OCI-LY3 (cell line): ENCODE results near the gene P4HB.

Experiments
- H2AFZ ChIP-seq: fragments of 200-600, 300-600 bp; shearing (Covaris generic); 2 replicates; pipeline ENCODE4 v1.6.0; 2014; ENCODE audit warnings: antibody characterized with exemption, low read depth, low read length
- H3K27ac ChIP-seq: fragments of 200-600, 300-600 bp; sonication (generic); 2 replicates; pipeline ENCODE4 v1.5.1; 2014; ENCODE audit warnings: mild to moderate bottlenecking, low read length, moderate library complexity, mixed read lengths
- H3K27me3 ChIP-seq: fragments of 200-600, 300-600 bp; sonication (generic); 2 replicates; pipeline ENCODE4 v1.6.1; 2014; ENCODE audit warnings: low read depth, low read length, mixed read lengths
- H3K36me3 ChIP-seq: fragments of 200-600, 300-600 bp; sonication (generic); replicated peaks from 2 replicates; pipeline ENCODE3; 2014; ENCODE audit warnings: low read depth, low read length, mixed read lengths
- H3K4me1 ChIP-seq: fragments of 300-600, 200-600 bp; sonication (generic); 2 replicates; pipeline ENCODE4 v1.6.1; 2014; ENCODE audit warnings: low read length, mixed read lengths
- H3K4me2 ChIP-seq: fragments of 200-600, 300-600 bp; sonication (generic); 2 replicates; pipeline ENCODE4 v1.6.1; 2014; ENCODE audit warnings: low read length, mixed read lengths
- H3K4me3 ChIP-seq: fragments of 300-600, 200-600 bp; sonication (generic); 2 replicates; pipeline ENCODE4 v1.5.1; 2014; ENCODE audit warnings: antibody characterized with exemption, mild to moderate bottlenecking, low read length, moderate library complexity
- H3K79me2 ChIP-seq: fragments of 300-600, 200-600 bp; shearing (Covaris generic); 2 replicates; pipeline ENCODE4 v1.6.1; 2014; ENCODE audit warnings: mild to moderate bottlenecking, low read length, mixed read lengths
- H3K9ac ChIP-seq: fragments of 300-600, 200-600 bp; shearing (Covaris generic); 2 replicates; pipeline ENCODE4 v1.6.0; 2014; ENCODE audit warnings: mild to moderate bottlenecking, low read length, moderate library complexity
- H3K9me3 ChIP-seq: fragments of 200-600, 300-600 bp; shearing (Covaris generic); 2 replicates; pipeline ENCODE4 v1.6.1; 2014; ENCODE audit warnings: low read length, mixed read lengths; ENCODE audit not compliant: insufficient read depth
- H4K20me1 ChIP-seq: fragments of 200-600, 300-600 bp; sonication (generic); 2 replicates; pipeline ENCODE4 v1.6.1; 2016; ENCODE audit warnings: low read length, mixed read lengths; ENCODE audit not compliant: insufficient read depth
- EZH2phosphoT487 ChIP-seq: fragments of 200-600 bp; shearing (Covaris generic); IDR thresholded peaks from 2 replicates; pipeline ENCODE4 v1.6.1; 2018; ENCODE audit warnings: antibody characterized with exemption, mixed run types, low read depth
- TF ChIP-seq, protein P1 (sequence below): fragments of 200-600, 300-600 bp; sonication (generic); IDR thresholded peaks from 2 replicates; pipeline ENCODE4 v1.5.1; 2014; ENCODE audit warnings: antibody characterized with exemption, low read length, low read depth

P4HB gene

DNA sequence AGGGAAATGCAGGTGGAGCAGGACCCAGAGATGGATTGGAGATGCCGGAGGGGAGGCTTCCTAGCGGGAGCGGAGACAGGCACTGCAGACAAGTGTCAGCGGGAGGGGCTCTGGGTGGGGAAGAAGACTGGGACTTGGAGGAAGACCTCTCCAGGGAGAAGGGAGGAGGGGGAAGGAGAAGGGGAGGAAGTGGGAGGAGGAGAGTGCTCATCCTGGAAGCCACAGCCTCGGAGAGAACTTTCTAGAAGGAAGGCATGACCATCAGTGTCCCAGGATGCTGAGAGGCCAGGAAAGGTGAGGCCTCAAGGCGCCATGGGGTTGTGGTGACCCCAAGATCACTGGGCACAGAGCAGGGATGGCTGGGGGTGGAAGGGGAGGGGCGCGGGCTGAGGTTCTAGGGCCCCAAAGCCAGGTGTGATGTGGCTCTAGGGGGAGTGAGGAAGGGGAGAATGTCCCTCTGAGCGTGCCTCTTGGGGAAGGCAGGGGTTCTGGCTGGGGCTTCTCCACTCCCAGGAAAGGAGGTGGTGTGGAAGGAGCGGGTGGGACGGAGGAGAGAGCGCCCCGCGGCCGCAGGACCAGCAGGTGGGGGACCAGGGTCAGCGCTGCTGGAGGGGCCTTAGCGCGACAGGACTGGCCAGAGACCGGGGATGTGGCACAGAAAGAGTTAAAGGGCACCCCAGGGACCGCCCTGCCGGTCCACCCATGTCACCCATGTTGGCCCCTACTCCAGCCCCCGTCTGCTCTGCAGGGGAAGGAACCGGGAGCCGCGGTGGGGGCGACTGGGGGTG lies 57.3 kb downstream of the P4HB start:
- peaks cover 4% of the 10 kb centered on the region; the same call in 1 of the 2 replicates for H3K27me3 ChIP-seq
- H3K27ac ChIP-seq, result no peak overlapping the region
- H3K4me2 ChIP-seq, result no peak overlapping the region
- no peaks in the 10 kb centered on the region for H3K9me3 ChIP-seq
- no peaks in the 10 kb centered on the region for H3K4me1 ChIP-seq
- no peak overlapping the region for H3K9ac ChIP-seq
- no peak overlapping the region for H2AFZ ChIP-seq
- no peaks in the 10 kb centered on the region for H3K79me2 ChIP-seq
- no peaks in the 10 kb centered on the region for H3K36me3 ChIP-seq
- no peak overlapping the region for H3K4me3 ChIP-seq
- TF ChIP-seq, protein P1, sequence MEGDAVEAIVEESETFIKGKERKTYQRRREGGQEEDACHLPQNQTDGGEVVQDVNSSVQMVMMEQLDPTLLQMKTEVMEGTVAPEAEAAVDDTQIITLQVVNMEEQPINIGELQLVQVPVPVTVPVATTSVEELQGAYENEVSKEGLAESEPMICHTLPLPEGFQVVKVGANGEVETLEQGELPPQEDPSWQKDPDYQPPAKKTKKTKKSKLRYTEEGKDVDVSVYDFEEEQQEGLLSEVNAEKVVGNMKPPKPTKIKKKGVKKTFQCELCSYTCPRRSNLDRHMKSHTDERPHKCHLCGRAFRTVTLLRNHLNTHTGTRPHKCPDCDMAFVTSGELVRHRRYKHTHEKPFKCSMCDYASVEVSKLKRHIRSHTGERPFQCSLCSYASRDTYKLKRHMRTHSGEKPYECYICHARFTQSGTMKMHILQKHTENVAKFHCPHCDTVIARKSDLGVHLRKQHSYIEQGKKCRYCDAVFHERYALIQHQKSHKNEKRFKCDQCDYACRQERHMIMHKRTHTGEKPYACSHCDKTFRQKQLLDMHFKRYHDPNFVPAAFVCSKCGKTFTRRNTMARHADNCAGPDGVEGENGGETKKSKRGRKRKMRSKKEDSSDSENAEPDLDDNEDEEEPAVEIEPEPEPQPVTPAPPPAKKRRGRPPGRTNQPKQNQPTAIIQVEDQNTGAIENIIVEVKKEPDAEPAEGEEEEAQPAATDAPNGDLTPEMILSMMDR, result no peak
- no peak for TF ChIP-seq EZH2phosphoT487
- no peaks in the 10 kb centered on the region for H4K20me1 ChIP-seq

DNA sequence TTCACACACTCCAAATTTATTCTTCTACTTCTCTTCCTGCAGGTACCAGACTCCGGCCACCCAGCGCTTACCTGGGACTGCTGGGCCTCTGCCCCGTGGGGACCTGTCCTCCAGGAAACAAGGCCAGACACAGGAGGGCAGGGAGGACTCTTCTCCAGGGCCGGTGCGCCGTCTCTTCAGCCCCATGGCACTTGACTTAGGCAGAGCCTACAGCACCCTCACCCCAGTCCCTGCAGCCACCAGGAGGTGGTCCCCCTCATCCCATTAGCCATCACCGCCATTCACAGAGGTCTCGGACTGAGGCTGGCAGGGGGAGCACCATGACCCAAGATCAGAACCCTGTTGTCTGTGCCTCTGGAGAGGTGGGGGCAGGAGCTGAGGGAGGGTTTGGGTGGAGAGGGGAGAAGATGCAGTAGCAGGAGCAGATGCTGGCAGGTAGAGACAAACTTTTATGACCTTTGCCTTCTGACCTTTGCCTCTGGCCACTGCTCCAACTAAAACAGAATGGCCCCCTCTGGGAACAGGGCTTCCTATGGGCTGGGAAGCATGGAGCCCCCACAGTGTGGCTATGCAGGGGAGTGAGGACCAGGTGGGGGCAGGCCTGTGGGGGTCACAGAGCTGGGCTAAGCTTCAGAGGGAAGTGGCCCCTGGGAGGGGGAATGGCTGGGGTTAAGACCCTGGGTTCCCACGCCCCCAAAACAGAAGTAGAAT lies 58.1 kb downstream of the P4HB start:
- Histone ChIP-seq H3K79me2 (no peaks in the 10 kb centered on the region), H3K27ac (no peak overlapping the region), H3K9me3 (no peaks in the 10 kb centered on the region), H3K27me3 (no peaks in the 10 kb centered on the region), H2AFZ (no peak overlapping the region), H3K36me3 (no peaks in the 10 kb centered on the region), H3K4me1 (no peaks in the 10 kb centered on the region), H3K9ac (no peak overlapping the region), H4K20me1 (no peaks in the 10 kb centered on the region), H3K4me3 (no peak overlapping the region), H3K4me2 (no peak overlapping the region)
- no peak for TF ChIP-seq EZH2phosphoT487
- TF ChIP-seq, protein P1, result no peak

DNA sequence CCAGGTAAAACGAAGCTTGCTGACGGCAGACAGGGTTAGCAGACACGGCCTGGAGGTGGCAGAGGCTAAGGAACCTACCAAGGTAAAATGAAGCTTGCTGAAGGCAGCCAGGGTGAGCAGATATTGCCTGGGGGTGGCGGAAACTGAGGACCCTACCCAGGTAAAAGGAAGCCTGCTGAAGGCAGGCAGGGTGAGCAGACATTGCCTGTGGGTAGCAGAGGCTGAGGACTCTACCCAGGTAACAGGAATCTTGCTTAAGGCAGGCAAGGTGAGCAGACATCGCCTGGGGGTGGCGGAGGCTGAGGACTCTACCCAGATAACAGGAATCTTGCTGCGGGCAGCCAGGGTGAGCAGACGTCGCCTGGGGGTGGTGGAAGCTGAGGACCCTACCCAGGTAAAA lies 59.0 kb downstream of the P4HB start:
- H3K9me3 ChIP-seq, result no peaks in the 10 kb centered on the region
- H2AFZ ChIP-seq, result no peak overlapping the region
- no peak overlapping the region for H3K27ac ChIP-seq
- H3K36me3 ChIP-seq, result no peaks in the 10 kb centered on the region
- no peak overlapping the region for H3K4me2 ChIP-seq
- H4K20me1 ChIP-seq, result no peaks in the 10 kb centered on the region
- TF ChIP-seq, protein P1, result no peak
- no peak for TF ChIP-seq EZH2phosphoT487
- H3K27me3 ChIP-seq, result no peaks in the 10 kb centered on the region
- no peak overlapping the region for H3K4me3 ChIP-seq
- no peaks in the 10 kb centered on the region for H3K4me1 ChIP-seq
- no peaks in the 10 kb centered on the region for H3K79me2 ChIP-seq
- no peak overlapping the region for H3K9ac ChIP-seq

DNA sequence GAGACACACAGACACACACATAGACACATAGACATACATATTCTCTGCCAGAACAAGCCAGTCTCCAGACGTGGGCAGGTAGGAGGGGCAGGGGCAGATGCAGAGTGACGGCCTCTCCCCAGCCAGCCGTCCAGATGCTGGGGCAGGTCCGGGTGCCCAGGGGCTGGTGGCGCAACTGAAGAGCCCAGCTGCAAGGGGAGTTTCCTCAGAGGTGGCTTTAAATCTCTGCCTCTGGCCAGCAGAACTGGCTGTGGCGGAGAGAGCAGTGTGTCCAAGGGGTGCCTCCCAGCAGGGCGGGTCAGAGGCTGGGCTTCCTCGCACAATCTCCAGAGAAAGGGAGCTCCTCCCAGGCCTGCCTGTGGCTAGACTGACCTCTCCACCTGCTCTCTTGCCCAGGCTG lies 65.8 kb downstream of the P4HB start:
- no peak overlapping the region for H3K4me3 ChIP-seq
- H3K27me3 ChIP-seq, result no peaks in the 10 kb centered on the region
- H3K79me2 ChIP-seq, result no peaks in the 10 kb centered on the region
- no peaks in the 10 kb centered on the region for H4K20me1 ChIP-seq
- H2AFZ ChIP-seq, result no peak overlapping the region
- H3K36me3 ChIP-seq, result no peaks in the 10 kb centered on the region
- no peak for TF ChIP-seq EZH2phosphoT487
- TF ChIP-seq, protein P1, result no peak
- no peak overlapping the region for H3K4me2 ChIP-seq
- no peaks in the 10 kb centered on the region for H3K9me3 ChIP-seq
- no peak overlapping the region for H3K9ac ChIP-seq
- H3K4me1 ChIP-seq, result no peaks in the 10 kb centered on the region
- no peak overlapping the region for H3K27ac ChIP-seq
